Tibial nerve (tissue), 4 donors: ENCODE measurements around the gene DCLRE1C. TPM values are rescaled to one million over a fixed set of nuclear protein-coding genes. Genes with fewer than 3 reads are reported as not detected.

ENCODE experiments used
- DNase-seq, 2 donors: peaks; one replicate each; pipeline ENCODE4 v3.0.0-alpha.2; 2019; ENCODE audit warnings: low spot score in 2 of 2
- H3K27ac ChIP-seq, 4 donors: fragments of 200-600 bp; sonication (generic) in 3 of 4; one replicate each; pipeline ENCODE4 v1.5.1; 2017 to 2019; ENCODE audit warnings: mild to moderate bottlenecking in 1 of 4
- H3K27me3 ChIP-seq, 2 donors: fragments of 200-600 bp; sonication (generic) in 1 of 2; one replicate each; pipeline versions ENCODE4 v1.5.1 to v1.6.0; 2017 to 2019
- H3K36me3 ChIP-seq, 3 donors: fragments of 200-600 bp; sonication (generic); one replicate each; pipeline ENCODE4 v1.5.1; 2018 to 2019
- H3K4me1 ChIP-seq, 4 donors: fragments of 200-600 bp; sonication (generic) in 3 of 4; one replicate each; pipeline ENCODE4 v1.5.1; 2017 to 2019
- H3K4me3 ChIP-seq, 4 donors: fragments of 200-600 bp; sonication (generic) in 3 of 4; one replicate each; pipeline ENCODE4 v1.5.1; 2017 to 2019; ENCODE audit warnings: mild to moderate bottlenecking in 1 of 4, moderate library complexity in 1 of 4
- H3K9me3 ChIP-seq, 4 donors: fragments of 200-600 bp; sonication (generic) in 3 of 4; one replicate each; pipeline ENCODE4 v1.5.1; 2017 to 2019
- EP300 ChIP-seq, 2 donors: sonication (generic); formaldehyde crosslinking; IDR thresholded peaks; one replicate each; pipeline ENCODE4 v1.6.1; 2017; ENCODE audit warnings: antibody characterized with exemption in 2 of 2, mild to moderate bottlenecking in 1 of 2
- POLR2A ChIP-seq, 2 donors: fragments of 450-650 bp; IDR thresholded peaks; one replicate each; pipeline ENCODE4 v1.6.1; 2017; ENCODE audit warnings: antibody characterized with exemption in 2 of 2, mild to moderate bottlenecking in 2 of 2, moderate library complexity in 2 of 2
- WGBS, 2 donors: methylation state at CpG; one replicate each; pipeline ENCODE4 v1.1.5; 2018; 5-methylcytosine and 5-hydroxymethylcytosine counted together
- total RNA-seq, 4 donors: library from RNA; depleted of rRNA; stranded (reverse); fragments of >200 nt; gene quantifications; one replicate each; pipeline ENCODE4 v1.1.0, GENCODE V29; 2016
- TF ChIP-seq, protein P1 (sequence below), 5 experiments: fragments of 200-600 bp in 3 of 5; fragments of 450-650 bp in 2 of 5; sonication (generic) in 3 of 5; IDR thresholded peaks; one replicate each; pipeline ENCODE4 v1.5.1; 2016 to 2019; ENCODE audit warnings: antibody characterized with exemption in 5 of 5, mild to moderate bottlenecking in 3 of 5, moderate library complexity in 2 of 5

The DCLRE1C gene
- total RNA-seq, 4 donors from 2014 or later, result 9.6 to 28.8 (median 17.5) TPM

DNA sequence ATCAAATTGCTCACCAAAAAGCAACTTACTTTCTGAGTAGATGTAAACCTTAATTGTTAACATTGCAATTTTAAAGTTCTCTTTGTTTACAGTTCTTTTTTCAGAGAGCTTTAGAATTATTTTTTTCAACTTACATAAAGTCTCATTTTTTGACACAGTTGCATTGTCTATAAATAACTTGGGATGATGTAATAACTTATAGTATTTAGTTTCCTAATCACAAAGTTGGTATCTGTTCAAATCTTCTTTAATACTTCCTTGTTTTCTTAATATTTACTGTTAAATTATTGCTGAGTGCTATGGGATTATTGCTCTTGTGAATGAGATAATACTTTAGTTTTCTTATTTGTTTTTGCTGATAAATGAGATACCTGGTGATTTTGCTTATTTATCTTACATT, 94.1 kb downstream of the DCLRE1C start:
- DNase-seq, result no peak
- TF ChIP-seq, protein P1, sequence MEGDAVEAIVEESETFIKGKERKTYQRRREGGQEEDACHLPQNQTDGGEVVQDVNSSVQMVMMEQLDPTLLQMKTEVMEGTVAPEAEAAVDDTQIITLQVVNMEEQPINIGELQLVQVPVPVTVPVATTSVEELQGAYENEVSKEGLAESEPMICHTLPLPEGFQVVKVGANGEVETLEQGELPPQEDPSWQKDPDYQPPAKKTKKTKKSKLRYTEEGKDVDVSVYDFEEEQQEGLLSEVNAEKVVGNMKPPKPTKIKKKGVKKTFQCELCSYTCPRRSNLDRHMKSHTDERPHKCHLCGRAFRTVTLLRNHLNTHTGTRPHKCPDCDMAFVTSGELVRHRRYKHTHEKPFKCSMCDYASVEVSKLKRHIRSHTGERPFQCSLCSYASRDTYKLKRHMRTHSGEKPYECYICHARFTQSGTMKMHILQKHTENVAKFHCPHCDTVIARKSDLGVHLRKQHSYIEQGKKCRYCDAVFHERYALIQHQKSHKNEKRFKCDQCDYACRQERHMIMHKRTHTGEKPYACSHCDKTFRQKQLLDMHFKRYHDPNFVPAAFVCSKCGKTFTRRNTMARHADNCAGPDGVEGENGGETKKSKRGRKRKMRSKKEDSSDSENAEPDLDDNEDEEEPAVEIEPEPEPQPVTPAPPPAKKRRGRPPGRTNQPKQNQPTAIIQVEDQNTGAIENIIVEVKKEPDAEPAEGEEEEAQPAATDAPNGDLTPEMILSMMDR (IDR thresholded peaks at IDR 0.05), result no peak
- TF ChIP-seq POLR2A (IDR thresholded peaks at IDR 0.05), result no peak
- TF ChIP-seq EP300 (IDR thresholded peaks at IDR 0.05), result no peak
- Histone ChIP-seq H3K27me3 (no peaks in the 10 kb centered on the region), H3K4me1 (no peaks in the 10 kb centered on the region), H3K9me3 (no peaks in the 10 kb centered on the region), H3K36me3 (peaks cover 0 to 65% (median 0%) of the 10 kb centered on the region in 3 donors), H3K27ac (no peak overlapping the region), H3K4me3 (no peak overlapping the region)

DNA sequence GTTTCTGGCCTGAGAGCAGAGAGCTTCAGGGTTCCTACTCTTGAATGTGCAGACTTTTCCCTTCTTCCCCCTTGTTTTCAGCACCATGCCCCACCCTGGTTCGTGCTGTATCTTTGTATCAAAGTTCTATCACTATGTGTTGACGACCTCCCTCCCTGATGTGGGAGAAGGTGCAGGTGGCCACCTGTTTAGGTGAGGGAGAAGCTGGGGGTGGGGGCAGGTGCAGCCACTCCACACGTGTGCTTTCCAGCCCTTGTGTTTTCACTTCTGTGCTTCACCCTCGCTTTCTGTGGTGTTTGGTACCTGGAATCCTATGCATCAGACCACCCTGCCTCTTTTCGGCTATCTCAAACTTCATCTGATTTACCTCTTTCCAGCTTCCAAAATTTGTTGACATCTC, 94.9 kb downstream of the DCLRE1C start:
- WGBS, 2 donors, result 87 to 90% methylated on average over 5 of the region's 5 CpGs
- TF ChIP-seq EP300 (IDR thresholded peaks at IDR 0.05) (no peak), POLR2A (IDR thresholded peaks at IDR 0.05) (no peak)
- TF ChIP-seq, protein P1 (IDR thresholded peaks at IDR 0.05), result no peak
- no peaks in the 10 kb centered on the region for H3K4me1 ChIP-seq
- H3K27me3 ChIP-seq, result no peaks in the 10 kb centered on the region
- H3K4me3 ChIP-seq, result no peak overlapping the region
- peaks cover 0 to 72% (median 0%) of the 10 kb centered on the region in 3 donors for H3K36me3 ChIP-seq
- no peak for DNase-seq
- H3K9me3 ChIP-seq, result no peaks in the 10 kb centered on the region
- no peak overlapping the region for H3K27ac ChIP-seq

DNA sequence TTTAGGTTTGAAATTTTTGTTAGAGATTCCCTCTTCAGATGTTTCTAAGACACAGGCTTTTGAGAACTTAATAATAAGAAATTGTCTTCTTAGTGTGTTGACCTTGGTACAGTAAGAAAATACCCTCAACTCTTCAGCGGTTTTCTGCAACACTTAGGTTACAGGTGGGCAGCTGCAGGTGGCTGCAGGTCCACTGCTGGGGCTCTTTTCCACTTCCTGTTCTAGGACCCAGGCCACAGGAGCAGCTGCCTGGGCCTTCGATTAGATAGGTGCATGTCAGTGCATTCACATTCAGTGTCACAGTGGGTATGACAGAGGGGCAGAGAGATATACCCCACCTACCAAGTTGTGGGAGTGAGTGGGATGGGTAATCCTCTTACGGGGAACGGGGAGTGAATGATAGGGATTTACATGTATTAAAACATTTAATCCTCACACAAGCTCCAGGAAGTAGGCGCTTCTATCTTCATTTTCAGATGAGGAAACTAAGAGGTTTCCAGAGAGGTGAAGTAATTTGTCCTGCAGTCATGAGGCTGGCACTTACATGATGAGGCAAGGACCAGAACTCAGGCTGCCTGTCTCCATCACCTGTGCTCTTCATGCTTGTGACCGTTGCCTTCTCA, 95.4 kb downstream of the DCLRE1C start:
- H3K4me1 ChIP-seq, result no peaks in the 10 kb centered on the region
- no peaks in the 10 kb centered on the region for H3K27me3 ChIP-seq
- no peak overlapping the region for H3K27ac ChIP-seq
- no peak for DNase-seq
- TF ChIP-seq, protein P1 (IDR thresholded peaks at IDR 0.05), result no peak
- TF ChIP-seq POLR2A (IDR thresholded peaks at IDR 0.05), result no peak
- peaks cover 0 to 72% (median 0%) of the 10 kb centered on the region in 3 donors for H3K36me3 ChIP-seq
- no peaks in the 10 kb centered on the region for H3K9me3 ChIP-seq
- H3K4me3 ChIP-seq, result no peak overlapping the region
- WGBS, 2 donors, result 91 to 95% methylated on average over 6 of the region's 6 CpGs

DNA sequence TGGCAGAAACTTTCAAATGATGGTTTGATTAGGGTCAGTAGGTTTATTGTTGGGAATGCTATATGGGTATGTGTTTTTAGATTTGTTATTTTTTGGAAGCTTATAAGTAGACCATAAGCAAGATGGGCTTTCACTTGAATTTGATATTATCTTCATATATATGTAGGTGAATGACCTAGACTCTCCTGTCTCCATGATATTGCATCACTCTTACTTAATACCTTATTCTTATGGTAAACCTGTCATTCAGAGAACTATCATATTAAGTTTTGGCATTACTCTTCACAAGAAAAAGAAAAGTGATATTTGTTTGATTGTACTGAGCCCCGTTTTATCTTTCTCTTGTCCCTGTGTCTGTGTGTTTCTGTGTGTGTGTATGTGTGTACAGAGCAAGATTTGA, 98.4 kb downstream of the DCLRE1C start:
- Histone ChIP-seq H3K9me3 (no peaks in the 10 kb centered on the region), H3K4me1 (no peaks in the 10 kb centered on the region), H3K36me3 (peaks cover 0 to 60% (median 0%) of the 10 kb centered on the region in 3 donors), H3K4me3 (no peak overlapping the region), H3K27ac (no peak overlapping the region), H3K27me3 (no peaks in the 10 kb centered on the region)
- no peak for DNase-seq
- 88 to 96% methylated on average over 1 of the region's 1 CpG for WGBS, 2 donors
- no peak for TF ChIP-seq POLR2A (IDR thresholded peaks at IDR 0.05)
- no peak for TF ChIP-seq EP300 (IDR thresholded peaks at IDR 0.05)
- TF ChIP-seq, protein P1 (IDR thresholded peaks at IDR 0.05), result no peak

DNA sequence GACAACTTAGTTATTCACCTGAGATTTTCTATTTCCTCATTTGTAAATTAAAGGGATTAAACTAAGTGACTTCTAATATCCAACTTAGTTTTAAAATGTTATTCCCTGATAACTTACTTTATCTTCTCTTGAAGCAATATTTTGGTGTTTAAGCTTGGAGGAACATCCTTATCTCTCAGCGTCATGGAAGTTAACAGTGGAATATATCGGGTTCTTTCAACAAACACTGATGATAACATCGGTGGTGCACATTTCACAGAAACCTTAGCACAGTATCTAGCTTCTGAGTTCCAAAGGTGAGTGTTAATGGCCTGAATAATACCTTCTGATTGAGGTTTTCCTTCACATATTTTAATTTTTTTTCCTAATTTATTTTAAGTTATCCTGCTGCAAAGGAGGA, 101.7 kb downstream of the DCLRE1C start:
- Histone ChIP-seq H3K27me3 (no peaks in the 10 kb centered on the region), H3K4me1 (no peaks in the 10 kb centered on the region), H3K36me3 (peaks cover 0 to 56% (median 0%) of the 10 kb centered on the region in 3 donors), H3K4me3 (no peak overlapping the region), H3K27ac (no peak overlapping the region), H3K9me3 (no peaks in the 10 kb centered on the region)
- DNase-seq, result no peak
- WGBS, 2 donors, result 94 to 99% methylated on average over 3 of the region's 3 CpGs
- TF ChIP-seq, protein P1 (IDR thresholded peaks at IDR 0.05), result no peak
- TF ChIP-seq EP300 (IDR thresholded peaks at IDR 0.05), result no peak
- no peak for TF ChIP-seq POLR2A (IDR thresholded peaks at IDR 0.05)

Other genes starting within 250 kb of the DCLRE1C start
- 10 to 100 TPM in 3 of 4 donors, 1 to 10 TPM in 1; 9.8 to 26.7 (median 16.9) TPM for gene FAM107B, start 179.2 kb downstream of the DCLRE1C start, total RNA-seq
- 1 to 10 TPM in 3 of 4 donors, not detected in 1; 1.2 to 5.0 (median 4.6) TPM for gene CDNF, start 116.1 kb downstream of the DCLRE1C start, total RNA-seq
- 10 to 100 TPM in 2 of 4 donors, 1 to 10 TPM in 2; 7.8 to 11.3 (median 10.5) TPM for gene HSPA14, start 115.8 kb downstream of the DCLRE1C start, total RNA-seq
- gene MSANTD7, start 115.8 kb downstream of the DCLRE1C start, total RNA-seq, result 10 to 100 TPM in 1 of 4 donors, 1 to 10 TPM in 3; 6.3 to 11.5 (median 7.9) TPM
- gene SUV39H2, start 75.2 kb downstream of the DCLRE1C start, total RNA-seq, result 1 to 10 TPM; 2.2 to 4.4 (median 3.0) TPM
- gene MEIG1, start 5.3 kb upstream of the DCLRE1C start, total RNA-seq, result not detected
- 10 to 100 TPM in 1 of 4 donors, 1 to 10 TPM in 3; 2.9 to 15.3 (median 6.7) TPM for gene OLAH, start 89.8 kb upstream of the DCLRE1C start, total RNA-seq
- gene ACBD7, start 134.7 kb upstream of the DCLRE1C start, total RNA-seq, result 10 to 100 TPM in 2 of 4 donors, 1 to 10 TPM in 2; 1.5 to 12.0 (median 7.4) TPM
- 10 to 100 TPM; 10.5 to 19.2 (median 16.5) TPM for gene RPP38, start 143.3 kb upstream of the DCLRE1C start, total RNA-seq
- 10 to 100 TPM; 18.2 to 29.7 (median 24.0) TPM for gene NMT2, start 214.6 kb upstream of the DCLRE1C start, total RNA-seq